Activated CD4-positive, alpha-beta memory T cell treated with anti-CD3 and anti-CD28 coated beads for 36 hours (primary cell): ENCODE measurements around the gene LYRM7. TPM values are rescaled to one million over a fixed set of nuclear protein-coding genes. Genes with fewer than 3 reads are reported as not detected.
"Not testable (repeated sequence)": the region's sequence is repeated elsewhere in the genome, so short reads cannot be mapped to it uniquely, and the experiment has no call there.

Experiments
- CTCF ChIA-PET: fragments of 350-600 bp; sonication (Branson Sonifier 250); formaldehyde crosslinking; loops from one replicate; lab custom pipeline; 2021; ENCODE audit warnings: antibody characterized with exemption, inconsistent platforms; lab: Charles Lee
- POLR2A ChIA-PET: fragments of 350-600 bp; sonication (Branson Sonifier 250); formaldehyde crosslinking; loops from one replicate; lab custom pipeline; 2021; ENCODE audit warnings: antibody characterized with exemption; lab: Charles Lee
- DNase-seq: peaks from one replicate; pipeline ENCODE4 v3.0.0-alpha.2; 2020
- H3K27ac Mint-ChIP-seq: one replicate; pipeline ENCODE4 v1.8.0; 2021; ENCODE audit warnings: mixed read lengths
- H3K27me3 Mint-ChIP-seq: one replicate; pipeline ENCODE4 v1.8.0; 2021; ENCODE audit warnings: mixed read lengths
- H3K36me3 Mint-ChIP-seq: one replicate; pipeline ENCODE4 v1.8.0; 2021; ENCODE audit warnings: mixed read lengths
- H3K4me1 Mint-ChIP-seq: one replicate; pipeline ENCODE4 v1.8.0; 2021; ENCODE audit warnings: low read depth, mixed read lengths
- H3K4me3 Mint-ChIP-seq: one replicate; pipeline ENCODE4 v1.8.0; 2021; ENCODE audit warnings: mild to moderate bottlenecking, mixed read lengths
- H3K9me3 Mint-ChIP-seq: one replicate; pipeline ENCODE4 v1.8.0; 2021; ENCODE audit warnings: mixed read lengths
- intact Hi-C: fragments of 100-400 bp; cut with micrococcal nuclease; formaldehyde crosslinking; loops from one replicate; pipeline ENCODE4 v1.15.1; 2023
- total RNA-seq, 2 experiments: library from RNA; stranded (reverse); gene quantifications; one replicate each; pipeline ENCODE4 v1.2.3, GENCODE V29; 2021

LYRM7 gene
- total RNA-seq, 2 experiments from 2014 or later: 16.6 to 18.6 TPM

- Mint-ChIP-seq H3K27me3 (no peaks in the 10 kb centered on the region), H3K36me3 (peaks cover 3% of the 10 kb centered on the region), H3K27ac (no peak overlapping the region), H3K9me3 (peaks cover 8% of the 10 kb centered on the region), H3K4me3 (no peak overlapping the region), H3K4me1 (peaks cover 22% of the 10 kb centered on the region)
- POLR2A ChIA-PET: no interaction called here
- intact Hi-C loops: no loop called here
- CTCF ChIA-PET: no interaction called here
- no peak for DNase-seq
Observed at GRCh38 chr5:131245948-131246347, 75.2 kb downstream of the LYRM7 start.

DNA sequence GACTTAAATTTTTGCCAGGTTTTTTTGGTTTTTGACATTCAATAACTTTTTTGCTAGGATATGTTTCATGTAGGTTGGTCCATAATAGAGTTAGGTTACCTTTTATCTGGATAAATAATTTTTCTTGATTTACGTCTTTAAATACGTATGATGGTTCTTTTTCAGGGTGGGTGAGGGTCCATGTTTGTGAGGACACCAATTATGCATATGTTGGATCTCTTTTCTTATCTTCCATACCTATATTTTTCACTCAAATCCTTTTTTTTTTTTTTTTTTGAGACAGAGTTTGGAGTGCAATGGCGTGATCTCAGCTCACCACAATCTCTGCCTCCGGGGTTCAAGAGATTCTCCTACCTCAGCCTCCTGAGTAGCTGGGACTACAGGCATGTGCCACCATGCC, 75.8 kb downstream of the LYRM7 start:
- intact Hi-C loops: no loop called here
- Mint-ChIP-seq H3K36me3 (peaks cover 3% of the 10 kb centered on the region), H3K4me3 (no peak overlapping the region), H3K27ac (no peak overlapping the region), H3K4me1 (peaks cover 28% of the 10 kb centered on the region), H3K9me3 (peaks cover 8% of the 10 kb centered on the region), H3K27me3 (no peaks in the 10 kb centered on the region)
- no peak for DNase-seq
- ChIA-PET POLR2A (no interaction called here), CTCF (no interaction called here)

GRCh38 chr5:131250751-131251475, 80.2 kb downstream of the LYRM7 start:
- POLR2A ChIA-PET: interaction anchor here (5.7 kb wide), 1 partner anchor 14 kb away, joined by 73 read pairs; the partner anchor contains the start of gene CDC42SE2
- H3K27ac Mint-ChIP-seq: peak overlapping the region; percentile 96
- intact Hi-C loops: loop anchor here (5.0 to 10.0 kb wide), 3 partner anchors 386 to 854 kb away; partner anchors contain the start of gene RAPGEF6

DNA sequence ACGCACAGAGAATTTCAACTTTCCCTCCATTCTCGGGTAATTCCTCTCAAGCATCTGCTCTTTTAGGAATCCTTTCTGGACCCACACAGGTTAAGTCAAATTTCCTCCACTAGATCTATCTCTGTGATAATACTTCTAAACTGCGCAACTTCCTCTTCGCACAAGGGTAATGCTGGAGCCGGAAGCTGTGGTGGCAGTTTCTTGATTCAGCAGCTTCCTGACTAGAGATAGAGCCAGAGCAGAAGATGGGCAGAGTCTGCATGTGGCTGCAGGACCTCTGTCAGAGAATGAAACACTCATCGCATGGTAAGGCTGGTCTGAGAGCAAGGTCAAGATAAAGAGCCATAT, 82.1 kb downstream of the LYRM7 start:
- H3K4me3 Mint-ChIP-seq: peak overlapping the region; percentile 87
- DNase-seq: peak; percentile 90
- H3K27ac Mint-ChIP-seq: peak overlapping the region; percentile 96
- H3K9me3 Mint-ChIP-seq: no peaks in the 10 kb centered on the region
- POLR2A ChIA-PET: interaction anchor here (0.8 to 5.7 kb wide), 19 partner anchors 8 to 142 kb away, joined by 3 to 73 read pairs (median 5); partner anchors contain the start of genes CDC42SE2 and HINT1
- no peaks in the 10 kb centered on the region for H3K27me3 Mint-ChIP-seq
- CTCF ChIA-PET: interaction anchor here (0.6 to 3.9 kb wide), 6 partner anchors 11 to 164 kb away, joined by 3 to 27 read pairs (median 3); partner anchors contain the start of gene CDC42SE2
- H3K36me3 Mint-ChIP-seq: peaks cover 11% of the 10 kb centered on the region
- intact Hi-C loops: loop anchor here (1.0 to 10.0 kb wide), 9 partner anchors 28 to 852 kb away; partner anchors contain the start of genes HINT1, LYRM7 and RAPGEF6
- H3K4me1 Mint-ChIP-seq: peaks cover 56% of the 10 kb centered on the region

More at GRCh38 chr5:131250751-131251475, 80.2 kb downstream of the LYRM7 start:
- H3K36me3 Mint-ChIP-seq: peaks cover 4% of the 10 kb centered on the region
- no peaks in the 10 kb centered on the region for H3K27me3 Mint-ChIP-seq
- peak overlapping the region; percentile 56 for H3K4me3 Mint-ChIP-seq
- peak; percentile 19 for DNase-seq
- CTCF ChIA-PET: interaction anchor here (0.6 to 3.9 kb wide), 2 partner anchors 13 to 30 kb away, joined by 3 to 27 read pairs; partner anchors contain the start of gene CDC42SE2
- H3K9me3 Mint-ChIP-seq: peaks cover 4% of the 10 kb centered on the region
- H3K4me1 Mint-ChIP-seq: peaks cover 40% of the 10 kb centered on the region

- H3K27me3 Mint-ChIP-seq, H3K9me3 Mint-ChIP-seq: not testable (repeated sequence)
- H3K27ac Mint-ChIP-seq: peak overlapping the region; percentile 96
- ChIA-PET CTCF (interaction anchor here (1.1 to 3.9 kb wide), 4 partner anchors 10 to 143 kb away, joined by 3 to 27 read pairs (median 7); partner anchors contain the start of gene CDC42SE2), POLR2A (interaction anchor here (0.7 to 5.7 kb wide), 13 partner anchors 11 to 131 kb away, joined by 3 to 73 read pairs (median 7); partner anchors contain the start of genes CDC42SE2 and HINT1)
- DNase-seq: peak; percentile 54
- H3K4me3 Mint-ChIP-seq: peak overlapping the region; percentile 87
- intact Hi-C loops: loop anchor here (1.0 to 10.0 kb wide), 6 partner anchors 9 to 851 kb away; partner anchors contain the start of gene RAPGEF6
- H3K36me3 Mint-ChIP-seq: peaks cover 20% of the 10 kb centered on the region
- H3K4me1 Mint-ChIP-seq: peaks cover 68% of the 10 kb centered on the region
Observed at GRCh38 chr5:131254025-131254424, 83.3 kb downstream of the LYRM7 start.

DNA sequence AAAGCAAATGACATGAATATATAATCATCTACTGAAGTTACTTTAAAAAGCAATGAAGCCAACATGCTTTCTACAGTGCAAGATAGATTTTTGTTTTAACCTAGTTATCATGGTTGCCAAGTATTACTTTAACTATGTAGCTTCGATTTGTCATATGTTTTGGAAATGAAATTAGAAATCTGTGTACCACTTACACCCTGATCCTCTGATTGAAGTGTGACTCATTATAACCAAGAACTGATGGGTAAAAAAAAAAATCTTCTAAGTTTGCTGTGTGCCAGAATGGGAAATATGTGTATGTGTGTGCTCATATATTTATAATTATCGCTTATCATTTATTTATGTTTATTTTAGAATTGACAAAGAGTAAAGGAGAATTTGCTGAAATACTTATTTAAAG, 84.0 kb downstream of the LYRM7 start:
- Mint-ChIP-seq H3K27ac (peak overlapping the region; percentile 96), H3K4me3 (peak overlapping the region; percentile 87), H3K36me3 (peaks cover 22% of the 10 kb centered on the region), H3K9me3 (no peaks in the 10 kb centered on the region), H3K27me3 (no peaks in the 10 kb centered on the region), H3K4me1 (peaks cover 72% of the 10 kb centered on the region)
- intact Hi-C loops: loop anchor here (1.0 to 10.0 kb wide), 6 partner anchors 9 to 850 kb away; partner anchors contain the start of gene RAPGEF6
- CTCF ChIA-PET: interaction anchor here (0.6 to 1.3 kb wide), 5 partner anchors 11 to 142 kb away, joined by 3 to 8 read pairs (median 3); no protein-coding TSS in a partner anchor
- no peak for DNase-seq
- POLR2A ChIA-PET: interaction anchor here (0.7 to 4.7 kb wide), 9 partner anchors 10 to 130 kb away, joined by 3 to 55 read pairs (median 4); partner anchors contain the start of genes CDC42SE2 and HINT1

Other genes with a start within 250 kb of the LYRM7 start
- 100 to 1,000 TPM; 349 to 361 TPM for gene HINT1, start 5.7 kb upstream of the LYRM7 start, total RNA-seq
- 100 to 1,000 TPM; 103 to 104 TPM for gene CDC42SE2, start 93.1 kb downstream of the LYRM7 start, total RNA-seq